Choroid plexus epithelial cell (primary cell): Measurements from ENCODE around the gene STK31.
A peak's percentile ranks its signal among the peaks of the same experiment; 100 is the strongest.
"Not testable (repeated sequence)": the region's sequence is repeated elsewhere in the genome, so short reads cannot be mapped to it uniquely, and the experiment has no call there.

ENCODE experiments used
- DNase-seq: peaks from one replicate; pipeline ENCODE4 v3.0.0-alpha.2; 2010; ENCODE audit warnings: low read depth
- H3K4me3 ChIP-seq: 2 replicates; pipeline ENCODE4 v1.5.1; 2011; ENCODE audit warnings: low read depth, mild to moderate bottlenecking, control low read depth, low read length, moderate library complexity
- TF ChIP-seq, protein P1 (sequence below): conservative IDR thresholded peaks from 2 replicates; pipeline ENCODE4 v1.5.1; 2011; ENCODE audit warnings: low read depth, mild to moderate bottlenecking, control low read depth, inconsistent platforms, low read length, moderate library complexity

STK31 gene

DNA sequence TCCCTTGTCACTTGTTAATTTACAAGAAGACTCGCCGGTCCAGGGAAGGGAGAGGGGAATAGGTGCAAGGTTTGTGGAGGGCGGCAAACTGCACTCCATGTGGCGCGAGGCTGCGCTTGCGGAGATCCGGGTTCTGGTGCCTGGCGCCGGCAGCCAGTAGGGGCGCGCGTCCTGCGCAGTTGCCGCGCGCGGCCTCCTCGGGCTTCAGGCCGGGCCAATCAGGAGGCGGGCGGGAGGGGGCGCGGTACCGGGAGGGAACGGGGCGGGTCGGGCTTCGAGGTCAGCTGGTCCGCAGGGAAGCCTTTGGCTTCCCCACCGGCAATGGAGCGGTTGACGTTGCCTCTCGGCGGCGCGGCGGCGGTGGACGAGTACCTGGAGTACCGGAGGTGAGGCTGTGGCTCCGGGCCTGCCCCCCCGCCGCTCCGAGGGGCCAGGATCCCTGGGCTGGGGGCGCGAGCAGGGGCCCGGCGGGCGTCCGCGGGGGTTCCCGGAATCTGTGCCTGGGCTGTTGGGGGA lies 30.1 kb upstream of the STK31 start, which contains the start of gene FAM221A:
Gene FAM221A, plus strand, starts transcription at position 302 of the 516 bp plus-strand sequence. Its CDS starts 20 bp downstream, at position 322.
- TF ChIP-seq, protein P1, sequence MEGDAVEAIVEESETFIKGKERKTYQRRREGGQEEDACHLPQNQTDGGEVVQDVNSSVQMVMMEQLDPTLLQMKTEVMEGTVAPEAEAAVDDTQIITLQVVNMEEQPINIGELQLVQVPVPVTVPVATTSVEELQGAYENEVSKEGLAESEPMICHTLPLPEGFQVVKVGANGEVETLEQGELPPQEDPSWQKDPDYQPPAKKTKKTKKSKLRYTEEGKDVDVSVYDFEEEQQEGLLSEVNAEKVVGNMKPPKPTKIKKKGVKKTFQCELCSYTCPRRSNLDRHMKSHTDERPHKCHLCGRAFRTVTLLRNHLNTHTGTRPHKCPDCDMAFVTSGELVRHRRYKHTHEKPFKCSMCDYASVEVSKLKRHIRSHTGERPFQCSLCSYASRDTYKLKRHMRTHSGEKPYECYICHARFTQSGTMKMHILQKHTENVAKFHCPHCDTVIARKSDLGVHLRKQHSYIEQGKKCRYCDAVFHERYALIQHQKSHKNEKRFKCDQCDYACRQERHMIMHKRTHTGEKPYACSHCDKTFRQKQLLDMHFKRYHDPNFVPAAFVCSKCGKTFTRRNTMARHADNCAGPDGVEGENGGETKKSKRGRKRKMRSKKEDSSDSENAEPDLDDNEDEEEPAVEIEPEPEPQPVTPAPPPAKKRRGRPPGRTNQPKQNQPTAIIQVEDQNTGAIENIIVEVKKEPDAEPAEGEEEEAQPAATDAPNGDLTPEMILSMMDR = peak; percentile 61
- DNase-seq = peak; percentile 88
- peak within 1 kb of the TSS; percentile 72 for H3K4me3 ChIP-seq

DNA sequence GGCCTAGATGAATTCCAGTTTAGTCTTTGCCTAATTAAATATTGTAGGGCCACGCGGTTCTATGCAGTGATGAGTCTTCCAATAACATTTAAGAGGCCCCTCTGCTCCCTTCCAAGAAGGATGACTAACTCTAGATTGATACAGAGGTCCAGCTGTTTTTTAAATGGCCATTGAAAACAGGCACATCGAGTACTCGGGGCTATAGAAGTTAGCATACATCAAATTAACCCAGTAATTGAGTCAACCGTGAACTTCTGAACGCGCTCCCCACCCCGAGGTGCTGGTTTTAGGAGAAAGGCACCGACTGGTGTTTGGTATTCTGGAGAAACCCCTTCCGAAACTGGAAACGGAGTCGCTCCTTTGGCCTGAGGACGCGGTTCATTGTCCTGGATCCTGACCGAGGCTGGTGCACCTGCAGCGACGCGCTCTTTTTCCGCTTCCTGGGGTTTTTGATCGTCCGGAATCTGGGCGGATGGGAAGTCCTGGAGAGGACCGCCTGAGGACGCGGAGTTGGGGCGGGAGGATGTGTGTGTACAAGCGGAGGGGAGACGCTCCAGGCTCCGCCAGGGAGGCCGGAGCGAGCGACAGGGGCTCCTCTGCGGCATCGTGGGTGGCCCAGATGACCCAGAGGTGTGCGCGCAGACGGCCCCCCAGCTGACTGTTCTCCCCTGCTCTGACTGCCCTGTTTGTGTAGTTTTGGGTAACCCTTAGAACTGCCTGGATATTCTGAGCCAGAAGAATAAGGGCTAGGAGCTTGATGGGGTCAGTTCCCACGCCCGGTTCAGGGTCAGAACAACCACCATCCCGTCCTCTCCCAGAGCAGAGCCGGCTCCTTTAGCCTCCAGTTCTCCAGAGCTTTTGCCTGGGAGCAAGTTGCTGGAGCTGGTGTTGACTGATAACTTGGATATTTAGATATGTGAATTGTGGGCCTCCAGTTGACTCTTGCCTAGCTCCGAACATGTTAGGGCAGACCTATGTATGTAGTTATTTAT lies 29.3 kb upstream of the STK31 start:
- peak overlapping the region; percentile 72 for H3K4me3 ChIP-seq
- TF ChIP-seq, protein P1 = no peak
- DNase-seq = peak; percentile 75

DNA sequence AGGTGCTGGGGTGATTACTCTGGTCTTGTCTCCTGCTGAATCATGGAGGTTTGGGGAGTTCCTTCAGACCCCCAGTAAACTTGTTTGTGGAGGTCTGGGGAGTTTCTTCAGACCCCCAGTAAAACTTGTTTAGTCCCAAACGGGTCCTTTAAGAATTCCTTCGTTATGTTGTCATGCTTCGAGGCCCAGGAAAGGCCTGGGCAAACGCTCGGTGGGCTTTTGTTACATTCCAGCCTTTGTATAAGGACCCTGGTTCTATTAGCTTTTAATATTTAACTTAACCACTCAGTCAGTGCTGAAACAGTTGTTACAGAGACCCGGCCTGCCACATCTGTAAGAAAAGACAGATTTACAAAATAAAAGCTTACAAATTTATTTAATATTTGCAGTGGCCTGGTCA lies 26.0 kb upstream of the STK31 start:
- not testable (repeated sequence) for H3K4me3 ChIP-seq

DNA sequence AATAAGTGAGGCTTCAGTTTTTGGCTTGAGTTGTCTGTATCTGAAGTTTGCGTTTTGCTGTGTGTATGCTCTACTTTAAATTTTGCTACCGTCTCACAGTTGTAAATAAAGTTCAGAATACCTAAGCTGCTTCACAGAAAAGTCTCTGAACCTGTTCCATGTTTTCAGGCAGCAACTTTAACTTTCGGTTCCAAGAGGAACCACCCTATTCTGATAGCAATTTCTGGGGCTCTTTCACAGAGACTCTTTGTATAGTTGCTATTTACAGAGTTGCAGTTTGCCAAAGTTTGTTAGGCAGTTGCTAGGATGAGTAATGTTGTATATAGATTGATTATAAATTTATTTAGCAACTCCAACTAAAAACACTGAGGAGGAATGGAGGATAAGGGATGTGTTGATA lies 24.3 kb upstream of the STK31 start:
- DNase-seq = peak; percentile 6
- H3K4me3 ChIP-seq = no peak overlapping the region
- TF ChIP-seq, protein P1 = no peak

More for the DNA sequence above, 26.0 kb upstream of the STK31 start:
- not testable (repeated sequence) for DNase-seq

DNA sequence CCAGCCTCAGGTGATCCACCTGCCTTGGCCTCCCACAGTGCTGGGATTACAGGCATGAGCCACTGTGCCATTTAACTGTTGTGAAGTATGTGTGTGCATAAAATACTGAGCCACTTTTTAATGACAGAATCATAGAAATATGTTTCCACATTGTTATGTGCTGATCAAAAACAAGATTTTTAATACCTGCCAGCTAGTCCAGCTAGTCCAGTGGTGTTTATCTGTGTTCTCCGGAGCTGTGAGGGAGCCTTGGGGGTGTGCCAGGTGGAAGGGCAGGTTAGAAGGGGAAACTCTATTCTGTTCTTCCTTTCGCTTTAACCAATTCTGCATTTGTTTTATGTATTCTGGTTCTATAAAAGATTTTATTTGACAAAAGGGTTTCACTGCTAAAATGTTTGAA lies 23.0 kb upstream of the STK31 start:
- DNase-seq = peak; percentile 12
- TF ChIP-seq, protein P1 = no peak
- no peak overlapping the region for H3K4me3 ChIP-seq

DNA sequence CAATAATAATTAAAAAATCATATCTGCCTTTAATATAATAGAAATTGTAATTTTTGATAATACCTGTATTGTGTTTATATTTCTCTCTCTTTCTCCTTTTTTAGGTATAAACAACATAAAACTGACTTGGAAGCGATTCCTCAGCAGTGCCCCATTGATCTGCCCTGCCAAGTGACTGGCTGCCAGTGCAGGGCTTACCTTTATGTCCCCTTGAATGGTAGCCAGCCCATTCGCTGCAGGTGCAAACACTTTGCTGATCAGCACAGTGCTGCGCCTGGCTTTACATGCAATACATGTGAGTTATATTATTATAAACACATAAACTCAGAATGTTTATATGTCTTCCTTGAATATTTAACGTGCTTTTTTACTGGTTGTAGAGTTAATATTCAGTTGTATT lies 20.9 kb upstream of the STK31 start:
- no peak overlapping the region for H3K4me3 ChIP-seq
- TF ChIP-seq, protein P1 = no peak
- DNase-seq = no peak

DNA sequence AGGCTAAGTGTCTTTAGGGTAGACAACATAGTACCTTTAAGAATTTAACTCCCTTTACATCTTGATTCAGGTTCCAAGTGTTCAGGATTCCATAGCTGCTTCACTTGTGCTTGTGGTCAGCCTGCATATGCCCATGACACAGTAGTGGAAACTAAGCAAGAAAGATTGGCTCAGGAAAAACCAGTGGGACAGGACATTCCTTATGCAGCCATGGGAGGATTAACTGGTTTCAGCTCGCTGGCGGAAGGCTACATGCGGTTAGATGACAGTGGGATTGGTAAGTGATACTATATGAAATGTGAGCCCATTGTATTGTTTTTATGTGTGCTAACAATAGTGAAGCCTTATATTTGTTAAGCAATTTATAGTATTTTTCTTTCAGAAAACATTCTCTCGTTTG lies 18.7 kb upstream of the STK31 start:
- TF ChIP-seq, protein P1 = no peak
- H3K4me3 ChIP-seq = no peak overlapping the region
- peak; percentile 43 for DNase-seq
